Keratinocyte (primary cell): ENCODE results near the gene TMC1. TPM values are rescaled to one million over a fixed set of nuclear protein-coding genes. Genes with fewer than 3 reads are reported as not detected.
A peak's percentile ranks its signal among the peaks of the same experiment; 100 is the strongest.

Experiments
- DNase-seq: peaks from one replicate; pipeline ENCODE4 v3.0.0-alpha.2; 2011; ENCODE audit warnings: low read depth, missing footprints, low spot score
- FAIRE-seq: peaks from 2 replicates; lab custom pipeline; 2011; peaks lifted over from hg19 to GRCh38; lab: Jason Lieb, UNC
- H2AFZ ChIP-seq: 2 replicates; pipeline ENCODE4 v1.6.0; 2012; ENCODE audit warnings: low read length, control low read depth, inconsistent platforms; ENCODE audit not compliant: control insufficient read depth
- H3K27ac ChIP-seq: 2 replicates; pipeline ENCODE4 v1.5.1; 2011; ENCODE audit warnings: low read length; ENCODE audit not compliant: control insufficient read depth, insufficient read depth
- H3K27me3 ChIP-seq: 3 replicates; pipeline ENCODE4 v1.6.0; 2011; ENCODE audit warnings: low read length; ENCODE audit not compliant: control insufficient read depth, insufficient read depth; ENCODE audit errors: extremely low read depth
- H3K36me3 ChIP-seq, 2 experiments: 2 replicates in 1 of 2; 3 replicates in 1 of 2; pipeline ENCODE4 v1.5.1; 2011; ENCODE audit warnings: low read length in 2 of 2, mild to moderate bottlenecking in 1 of 2; ENCODE audit not compliant: control insufficient read depth in 2 of 2, insufficient read depth in 2 of 2; ENCODE audit errors: extremely low read depth in 1 of 2
- H3K4me1 ChIP-seq: 3 replicates; pipeline ENCODE4 v1.5.1; 2011; ENCODE audit warnings: low read length; ENCODE audit not compliant: control insufficient read depth, insufficient read depth; ENCODE audit errors: extremely low read depth
- H3K4me2 ChIP-seq: 3 replicates; pipeline ENCODE4 v1.6.0; 2011; ENCODE audit warnings: low read depth, low read length; ENCODE audit not compliant: control insufficient read depth, insufficient read depth; ENCODE audit errors: extremely low read depth
- H3K4me3 ChIP-seq, 3 experiments: fragments of 200-600 bp in 1 of 3; sonication (generic) in 1 of 3; 2 replicates in 2 of 3; 3 replicates in 1 of 3; pipeline ENCODE4 v1.5.1; 2011 to 2016; ENCODE audit warnings: low read length in 3 of 3, mild to moderate bottlenecking in 3 of 3, control low read depth in 2 of 3, inconsistent platforms in 1 of 3, low read depth in 1 of 3, mixed read lengths in 1 of 3, mixed run types in 1 of 3, moderate library complexity in 1 of 3; ENCODE audit not compliant: control insufficient read depth in 2 of 3, insufficient read depth in 2 of 3; ENCODE audit errors: extremely low read depth in 1 of 3
- H3K79me2 ChIP-seq: 2 replicates; pipeline ENCODE4 v1.6.0; 2012; ENCODE audit warnings: low read length; ENCODE audit not compliant: control insufficient read depth, insufficient read depth
- H3K9ac ChIP-seq: 3 replicates; pipeline ENCODE4 v1.6.0; 2011; ENCODE audit warnings: low read length; ENCODE audit not compliant: control insufficient read depth, insufficient read depth; ENCODE audit errors: extremely low read depth
- H3K9me1 ChIP-seq: 3 replicates; pipeline ENCODE4 v1.6.0; 2011; ENCODE audit warnings: low read length; ENCODE audit not compliant: control insufficient read depth, insufficient read depth; ENCODE audit errors: extremely low read depth
- H3K9me3 ChIP-seq: 2 replicates; pipeline ENCODE4 v1.5.1; 2012; ENCODE audit warnings: low read depth, low read length; ENCODE audit not compliant: control insufficient read depth
- H4K20me1 ChIP-seq: 3 replicates; pipeline ENCODE4 v1.6.0; 2011; ENCODE audit warnings: low read length; ENCODE audit not compliant: control insufficient read depth, insufficient read depth; ENCODE audit errors: extremely low read depth
- CTCF ChIP-seq, 3 experiments: IDR thresholded peaks in 1 of 3; conservative IDR thresholded peaks in 1 of 3; optimal IDR thresholded peaks in 1 of 3; 2 replicates in 2 of 3; 3 replicates in 1 of 3; pipeline versions ENCODE3 to v1.5.1; 2011; ENCODE audit warnings: low read length in 3 of 3, mild to moderate bottlenecking in 3 of 3, moderate library complexity in 2 of 3, control low read depth in 1 of 3, inconsistent platforms in 1 of 3; ENCODE audit not compliant: insufficient read depth in 2 of 3; ENCODE audit errors: extremely low read depth in 1 of 3
- EZH2 ChIP-seq: IDR thresholded peaks from one replicate; pipeline ENCODE4 v1.6.1; 2012; ENCODE audit warnings: inconsistent platforms, mild to moderate bottlenecking, low read length, moderate library complexity
- dilution Hi-C: fragments of 300-500 bp; cut with MboI; formaldehyde crosslinking; loops from one replicate; pipeline ENCODE4 v1.7.0; 2020; ENCODE audit warnings: low sequenced_read_pairs; ENCODE audit not compliant: extremely low pct_ligation_motif_present
- polyA plus RNA-seq, 5 experiments: library from polyadenylated mRNA; depleted of rRNA in 3 of 5; stranded (reverse) in 3 of 5; stranded (forward) in 1 of 5; unstranded in 1 of 5; fragments of >200 nt; gene quantifications; 1 replicate in 1 of 5; 2 replicates in 3 of 5; 3 replicates in 1 of 5; pipeline versions ENCODE4 v1.2.1 to v1.2.3, GENCODE V29; 2011 to 2012; ENCODE audit warnings: missing spikeins in 2 of 5, low read depth in 1 of 5, low replicate concordance in 1 of 5

Gene TMC1
- polyA plus RNA-seq, 1 donor (not counting 4 experiments of a cell fraction or from before 2014, with no cell fraction given): 0.05 TPM

GRCh38 chr9:72839085-72839484 lies 317.7 kb downstream of the TMC1 start:
- TF ChIP-seq CTCF (optimal IDR thresholded peaks at IDR 0.05 in 1 of 3, IDR thresholded peaks at IDR 0.05 in 1 of 3, conservative IDR thresholded peaks at IDR 0.05 in 1 of 3; ENCODE audit: extremely low read depth in 1 of 3, insufficient read depth in 2 of 3, low read length in 3 of 3) (no peak), EZH2 (no peak)

GRCh38 chr9:72843520-72844439 lies 322.4 kb downstream of the TMC1 start:
- H3K4me3 ChIP-seq: no peak overlapping the region
- TF ChIP-seq CTCF (optimal IDR thresholded peaks at IDR 0.05 in 1 of 3, IDR thresholded peaks at IDR 0.05 in 1 of 3, conservative IDR thresholded peaks at IDR 0.05 in 1 of 3; ENCODE audit: extremely low read depth in 1 of 3, insufficient read depth in 2 of 3, low read length in 3 of 3) (peak in 2 of 3 experiments; percentile 36 to 52), EZH2 (no peak)
- H3K27me3 ChIP-seq: no peaks in the 10 kb centered on the region
- no peaks in the 10 kb centered on the region for H3K9me3 ChIP-seq
- H3K9me1 ChIP-seq: no peaks in the 10 kb centered on the region
- H3K9ac ChIP-seq: no peak overlapping the region
- H3K27ac ChIP-seq: no peak overlapping the region
- FAIRE-seq (no peak), DNase-seq (no peak)
- H3K4me1 ChIP-seq: no peaks in the 10 kb centered on the region
- dilution Hi-C loops: no loop called here
- no peaks in the 10 kb centered on the region for H3K36me3 ChIP-seq
- H2AFZ ChIP-seq: no peak overlapping the region
- H3K79me2 ChIP-seq: no peaks in the 10 kb centered on the region
- H4K20me1 ChIP-seq: no peaks in the 10 kb centered on the region
- no peak overlapping the region for H3K4me2 ChIP-seq

More at GRCh38 chr9:72839085-72839484, 317.7 kb downstream of the TMC1 start:
- no peak overlapping the region for H3K27ac ChIP-seq
- H3K4me3 ChIP-seq: no peak overlapping the region
- no peaks in the 10 kb centered on the region for H3K27me3 ChIP-seq
- H3K9ac ChIP-seq: no peak overlapping the region
- dilution Hi-C loops: no loop called here
- no peak overlapping the region for H2AFZ ChIP-seq
- no peak for FAIRE-seq
- H3K9me1 ChIP-seq: no peaks in the 10 kb centered on the region
- H3K9me3 ChIP-seq: no peaks in the 10 kb centered on the region
- H3K36me3 ChIP-seq: no peaks in the 10 kb centered on the region
- H3K79me2 ChIP-seq: no peaks in the 10 kb centered on the region
- no peak for DNase-seq
- H3K4me1 ChIP-seq: no peaks in the 10 kb centered on the region
- H4K20me1 ChIP-seq: no peaks in the 10 kb centered on the region
- H3K4me2 ChIP-seq: no peak overlapping the region
